Testis (tissue), 3 donors: ENCODE data around the gene KLHL40. TPM values are rescaled to one million over a fixed set of nuclear protein-coding genes. Genes with fewer than 3 reads are reported as not detected.

Experiments
- DNase-seq: peaks from one replicate; pipeline ENCODE4 v3.0.0-alpha.2; 2019
- H3K27ac ChIP-seq, 2 donors: fragments of 200-600 bp; sonication (generic); one replicate each; pipeline ENCODE4 v1.5.1; 2019
- H3K27me3 ChIP-seq: fragments of 200-600 bp; sonication (generic); one replicate; pipeline ENCODE4 v1.5.1; 2019
- H3K36me3 ChIP-seq: fragments of 200-600 bp; sonication (generic); one replicate; pipeline ENCODE4 v1.5.1; 2017; ENCODE audit warnings: low read depth; ENCODE audit errors: missing control alignments
- H3K4me1 ChIP-seq: fragments of 200-600 bp; sonication (generic); one replicate; pipeline ENCODE4 v1.5.1; 2019
- H3K4me3 ChIP-seq, 2 donors: fragments of 200-600 bp; sonication (generic); one replicate each; pipeline ENCODE4 v1.5.1; 2017 to 2019
- H3K9me3 ChIP-seq: fragments of 200-600 bp; sonication (generic); one replicate; pipeline ENCODE4 v1.5.1; 2017
- POLR2A ChIP-seq: fragments of 450-650 bp; IDR thresholded peaks from one replicate; pipeline ENCODE4 v1.6.1; 2017; ENCODE audit warnings: antibody characterized with exemption, mild to moderate bottlenecking, moderate library complexity
- WGBS, 2 donors: methylation state at CpG; one replicate each; pipeline ENCODE4 v1.1.5; 2018; 5-methylcytosine and 5-hydroxymethylcytosine counted together
- intact Hi-C: fragments of 100-400 bp; cut with DNase I; formaldehyde crosslinking; loops from one replicate; pipeline ENCODE4 v1.15.1; 2023; ENCODE audit warnings: low total_unique reads
- polyA plus RNA-seq: library from polyadenylated mRNA; stranded (reverse); fragments of 350-450 nt; fragmentation: Illumina TruSeq; extraction: RNeasy Lipid Tissue Mini Kit (QIAGEN cat#74804); gene quantifications from one replicate; pipeline ENCODE4 v1.2.3, GENCODE V29; 2014; ENCODE audit warnings: low read depth, low replicate concordance; ENCODE audit not compliant: insufficient read depth
- total RNA-seq, 2 donors: library from RNA; depleted of rRNA; stranded (reverse); fragments of >200 nt; gene quantifications; one replicate each; pipeline ENCODE4 v1.2.3, GENCODE V29; 2016
- TF ChIP-seq, protein P1 (sequence below), 3 experiments: fragments of 450-650 bp in 2 of 3; fragments of 200-600 bp in 1 of 3; sonication (generic) in 1 of 3; IDR thresholded peaks; one replicate each; pipeline ENCODE4 v1.5.1; 2016 to 2019; ENCODE audit warnings: antibody characterized with exemption in 3 of 3, mild to moderate bottlenecking in 2 of 3, moderate library complexity in 1 of 3

The KLHL40 gene
- total and polyA plus RNA-seq, 3 donors from 2014 or later: 0.62 to 3.2 (median 3.1) TPM

DNA sequence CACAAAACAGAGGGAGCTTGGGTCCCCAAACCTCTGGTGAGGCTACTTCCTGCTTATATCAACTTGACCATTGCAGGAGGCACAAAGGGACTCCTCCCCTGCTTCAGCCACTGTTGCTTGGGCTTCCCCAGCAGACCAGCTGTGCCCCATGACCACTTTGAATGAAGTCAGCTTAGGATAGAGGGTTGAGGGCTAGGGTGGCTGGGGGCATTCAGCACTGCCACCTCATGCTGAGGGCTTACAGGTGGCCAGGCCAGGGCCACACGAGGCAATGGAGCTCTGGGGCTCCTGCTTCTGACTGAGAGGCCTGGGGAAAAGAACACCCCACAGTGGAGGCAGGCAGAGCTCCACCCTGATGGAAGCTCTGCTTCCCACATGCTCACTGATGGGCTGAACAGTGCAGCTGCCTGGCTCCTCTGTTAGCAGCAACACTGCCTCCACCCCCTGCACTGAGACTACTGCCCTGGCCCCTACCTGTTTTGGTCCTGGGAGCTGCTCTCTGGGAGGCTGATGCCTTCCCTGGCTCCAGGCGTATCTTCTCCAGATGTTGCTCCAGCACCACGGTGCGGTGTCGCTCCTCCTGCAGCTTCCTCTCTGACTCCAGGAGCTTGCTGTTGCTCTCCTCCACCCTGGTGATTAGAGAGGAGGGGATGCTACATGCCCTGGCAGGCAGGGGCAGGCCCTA is 27.5 kb downstream of the KLHL40 start:
- Histone ChIP-seq H3K27me3 (no peaks in the 10 kb centered on the region), H3K4me1 (no peaks in the 10 kb centered on the region), H3K27ac (no peak overlapping the region), H3K36me3 (no peaks in the 10 kb centered on the region), H3K9me3 (no peaks in the 10 kb centered on the region), H3K4me3 (no peak overlapping the region)
- intact Hi-C loops: no loop called here
- WGBS, 2 donors: 89 to 91% methylated on average over 4 to 5 of the region's 5 CpGs
- DNase-seq: no peak
- TF ChIP-seq, protein P1, sequence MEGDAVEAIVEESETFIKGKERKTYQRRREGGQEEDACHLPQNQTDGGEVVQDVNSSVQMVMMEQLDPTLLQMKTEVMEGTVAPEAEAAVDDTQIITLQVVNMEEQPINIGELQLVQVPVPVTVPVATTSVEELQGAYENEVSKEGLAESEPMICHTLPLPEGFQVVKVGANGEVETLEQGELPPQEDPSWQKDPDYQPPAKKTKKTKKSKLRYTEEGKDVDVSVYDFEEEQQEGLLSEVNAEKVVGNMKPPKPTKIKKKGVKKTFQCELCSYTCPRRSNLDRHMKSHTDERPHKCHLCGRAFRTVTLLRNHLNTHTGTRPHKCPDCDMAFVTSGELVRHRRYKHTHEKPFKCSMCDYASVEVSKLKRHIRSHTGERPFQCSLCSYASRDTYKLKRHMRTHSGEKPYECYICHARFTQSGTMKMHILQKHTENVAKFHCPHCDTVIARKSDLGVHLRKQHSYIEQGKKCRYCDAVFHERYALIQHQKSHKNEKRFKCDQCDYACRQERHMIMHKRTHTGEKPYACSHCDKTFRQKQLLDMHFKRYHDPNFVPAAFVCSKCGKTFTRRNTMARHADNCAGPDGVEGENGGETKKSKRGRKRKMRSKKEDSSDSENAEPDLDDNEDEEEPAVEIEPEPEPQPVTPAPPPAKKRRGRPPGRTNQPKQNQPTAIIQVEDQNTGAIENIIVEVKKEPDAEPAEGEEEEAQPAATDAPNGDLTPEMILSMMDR (IDR thresholded peaks at IDR 0.05): no peak
- TF ChIP-seq POLR2A: no peak

DNA sequence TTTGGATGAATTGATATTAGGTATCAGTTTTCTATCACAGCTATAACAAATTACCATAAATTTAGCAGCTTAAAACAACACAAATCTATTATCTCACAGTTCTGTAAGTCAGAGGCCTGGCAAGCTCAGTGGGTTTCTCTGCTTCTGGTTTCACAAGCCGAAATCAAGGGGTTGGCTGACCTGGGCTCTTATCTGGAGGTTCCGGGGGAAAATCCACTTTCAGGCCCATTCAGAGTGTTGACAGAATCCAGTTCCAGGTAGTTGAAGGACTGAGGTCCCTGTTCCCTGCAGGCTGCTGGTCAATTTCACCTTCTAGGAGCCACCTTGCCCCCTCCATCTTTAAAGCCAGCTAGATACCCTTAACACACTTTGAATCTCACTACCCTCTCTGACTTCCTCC is 28.4 kb downstream of the KLHL40 start:
- no peaks in the 10 kb centered on the region for H3K9me3 ChIP-seq
- no peak overlapping the region for H3K4me3 ChIP-seq
- intact Hi-C loops: no loop called here
- 91 to 92% methylated on average over 2 of the region's 2 CpGs for WGBS, 2 donors
- DNase-seq: peak; percentile 7
- TF ChIP-seq, protein P1 (IDR thresholded peaks at IDR 0.05): no peak
- TF ChIP-seq POLR2A: no peak
- no peaks in the 10 kb centered on the region for H3K27me3 ChIP-seq
- no peak overlapping the region for H3K27ac ChIP-seq
- no peaks in the 10 kb centered on the region for H3K4me1 ChIP-seq
- H3K36me3 ChIP-seq: no peaks in the 10 kb centered on the region

- H3K4me3 ChIP-seq: no peak overlapping the region
- H3K27me3 ChIP-seq: no peaks in the 10 kb centered on the region
- H3K36me3 ChIP-seq: no peaks in the 10 kb centered on the region
- TF ChIP-seq, protein P1 (IDR thresholded peaks at IDR 0.05): no peak
- TF ChIP-seq POLR2A: no peak
- H3K9me3 ChIP-seq: no peaks in the 10 kb centered on the region
- no peak for DNase-seq
- 86 to 87% methylated on average over 4 of the region's 4 CpGs for WGBS, 2 donors
- H3K4me1 ChIP-seq: no peaks in the 10 kb centered on the region
- intact Hi-C loops: no loop called here
- no peak overlapping the region for H3K27ac ChIP-seq
Measured at GRCh38 chr3:42714171-42714852, 29.0 kb downstream of the KLHL40 start.

GRCh38 chr3:42717306-42717705 is 32.0 kb downstream of the KLHL40 start:
- 83 to 94% methylated on average over 6 of the region's 6 CpGs for WGBS, 2 donors
- Histone ChIP-seq H3K36me3 (no peaks in the 10 kb centered on the region), H3K4me1 (no peaks in the 10 kb centered on the region), H3K4me3 (no peak overlapping the region), H3K27me3 (no peaks in the 10 kb centered on the region), H3K9me3 (no peaks in the 10 kb centered on the region), H3K27ac (no peak overlapping the region)
- TF ChIP-seq, protein P1 (IDR thresholded peaks at IDR 0.05): no peak
- TF ChIP-seq POLR2A: no peak
- intact Hi-C loops: no loop called here
- peak; percentile 2 for DNase-seq
